HCT116 (cell line): ENCODE data around the gene TBRG4.

Experiments used
- CTCF ChIP-seq, 3 experiments: fragments of 200-600 bp in 1 of 3; sonication (generic) in 1 of 3; IDR thresholded peaks in 2 of 3; conservative IDR thresholded peaks in 1 of 3; 2 replicates each; pipeline ENCODE4 v1.5.1; 2012 to 2017; ENCODE audit warnings: low read depth in 2 of 3, low read length in 2 of 3, antibody characterized with exemption in 1 of 3, borderline replicate concordance in 1 of 3, control low read depth in 1 of 3, mild to moderate bottlenecking in 1 of 3, mixed read lengths in 1 of 3, mixed run types in 1 of 3, moderate library complexity in 1 of 3; ENCODE audit not compliant: insufficient read depth in 1 of 3
- EZH2 ChIP-seq: fragments of 200-600 bp; sonication (generic); IDR thresholded peaks from 2 replicates; pipeline ENCODE4 v1.6.1; 2017; ENCODE audit warnings: antibody characterized with exemption, mixed run types
- TF ChIP-seq, protein P1 (sequence below): IDR thresholded peaks from 2 replicates; pipeline ENCODE4 v1.6.1; 2011; ENCODE audit warnings: mild to moderate bottlenecking, low read length, moderate library complexity; ENCODE audit not compliant: insufficient replicate concordance; ENCODE audit errors: extremely low read depth

DNA sequence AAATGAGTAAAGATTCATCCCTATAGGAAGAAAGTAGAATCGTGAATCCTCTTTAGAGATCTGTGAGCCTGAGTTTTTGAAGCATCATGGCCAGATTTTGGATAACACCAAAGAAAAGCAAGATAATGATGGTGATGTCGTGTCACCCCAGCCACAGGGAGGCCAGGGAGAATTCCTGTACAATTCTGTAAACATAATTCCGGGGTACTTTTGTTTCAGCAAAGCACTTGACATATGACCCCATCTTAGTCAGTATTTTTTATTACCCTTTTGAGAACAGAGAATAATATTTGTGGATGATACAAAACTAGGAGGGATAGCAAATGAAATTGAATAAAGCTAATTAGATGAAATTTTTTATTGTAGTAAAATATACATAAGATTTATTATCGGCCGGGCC is 56.5 kb downstream of the TBRG4 start:
- TF ChIP-seq CTCF (IDR thresholded peaks at IDR 0.05 in 2 of 3, conservative IDR thresholded peaks at IDR 0.05 in 1 of 3; ENCODE audit: borderline replicate concordance in 1 of 3, insufficient read depth in 1 of 3, low read depth in 2 of 3, low read length in 2 of 3) (no peak), EZH2 (no peak)
- TF ChIP-seq, protein P1, sequence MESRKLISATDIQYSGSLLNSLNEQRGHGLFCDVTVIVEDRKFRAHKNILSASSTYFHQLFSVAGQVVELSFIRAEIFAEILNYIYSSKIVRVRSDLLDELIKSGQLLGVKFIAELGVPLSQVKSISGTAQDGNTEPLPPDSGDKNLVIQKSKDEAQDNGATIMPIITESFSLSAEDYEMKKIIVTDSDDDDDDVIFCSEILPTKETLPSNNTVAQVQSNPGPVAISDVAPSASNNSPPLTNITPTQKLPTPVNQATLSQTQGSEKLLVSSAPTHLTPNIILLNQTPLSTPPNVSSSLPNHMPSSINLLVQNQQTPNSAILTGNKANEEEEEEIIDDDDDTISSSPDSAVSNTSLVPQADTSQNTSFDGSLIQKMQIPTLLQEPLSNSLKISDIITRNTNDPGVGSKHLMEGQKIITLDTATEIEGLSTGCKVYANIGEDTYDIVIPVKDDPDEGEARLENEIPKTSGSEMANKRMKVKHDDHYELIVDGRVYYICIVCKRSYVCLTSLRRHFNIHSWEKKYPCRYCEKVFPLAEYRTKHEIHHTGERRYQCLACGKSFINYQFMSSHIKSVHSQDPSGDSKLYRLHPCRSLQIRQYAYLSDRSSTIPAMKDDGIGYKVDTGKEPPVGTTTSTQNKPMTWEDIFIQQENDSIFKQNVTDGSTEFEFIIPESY, result no peak
